GM12891 (cell line): Measurements from ENCODE around the gene NDOR1.

ENCODE experiments used
- DNase-seq: peaks from one replicate; pipeline ENCODE4 v3.0.0; 2011; ENCODE audit warnings: low spot score; ENCODE audit not compliant: insufficient read length
- FAIRE-seq: peaks from 2 replicates; lab custom pipeline; 2011; peaks lifted over from hg19 to GRCh38; lab: Jason Lieb, UNC
- PAX5 ChIP-seq: IDR thresholded peaks from 2 replicates; pipeline ENCODE4 v1.6.1; 2011; ENCODE audit warnings: low read length, moderate library complexity, mild to moderate bottlenecking; ENCODE audit not compliant: insufficient read depth, severe bottlenecking
- POLR2A ChIP-seq: IDR thresholded peaks from 2 replicates; pipeline ENCODE4 v1.6.1; 2011; ENCODE audit warnings: low read depth, low read length, control low read depth
- POLR2AphosphoS5 ChIP-seq: IDR thresholded peaks from 2 replicates; pipeline ENCODE4 v1.6.1; 2011; ENCODE audit warnings: low read depth, low read length, control low read depth
- POU2F2 ChIP-seq: IDR thresholded peaks from 2 replicates; pipeline ENCODE4 v1.6.1; 2011; ENCODE audit warnings: low read depth, mild to moderate bottlenecking, control low read depth, low read length, moderate library complexity
- SPI1 ChIP-seq: IDR thresholded peaks from 2 replicates; pipeline ENCODE4 v1.6.1; 2011; ENCODE audit warnings: low read depth, low read length, control low read depth
- TAF1 ChIP-seq: IDR thresholded peaks from 2 replicates; pipeline ENCODE4 v1.6.1; 2011; ENCODE audit warnings: low read depth, low read length, control low read depth

NDOR1 gene

DNA sequence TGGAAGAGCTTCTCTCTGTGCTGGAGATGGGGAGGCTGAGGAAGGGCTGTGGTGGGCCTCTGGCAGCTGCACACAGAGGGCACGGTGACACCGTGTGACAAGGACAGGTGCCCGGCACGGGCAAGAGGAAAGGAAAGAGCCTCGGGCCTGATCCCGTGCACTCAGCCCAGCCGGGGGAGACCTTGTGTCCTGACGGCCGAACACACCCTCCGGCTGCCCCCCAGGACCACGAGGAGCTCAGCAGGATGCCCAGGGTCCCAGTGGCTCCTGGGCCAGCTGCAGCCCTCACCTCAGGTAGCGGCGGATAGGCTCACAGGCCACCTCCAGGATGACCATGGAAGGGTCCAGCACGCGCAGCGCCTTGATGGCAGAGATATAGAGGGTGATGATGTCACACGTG is 22.7 kb upstream of the NDOR1 start:
- TF ChIP-seq POU2F2 (no peak), SPI1 (no peak), PAX5 (no peak), POLR2A (no peak), POLR2AphosphoS5 (no peak), TAF1 (no peak)
- no peak for DNase-seq
- no peak for FAIRE-seq

DNA sequence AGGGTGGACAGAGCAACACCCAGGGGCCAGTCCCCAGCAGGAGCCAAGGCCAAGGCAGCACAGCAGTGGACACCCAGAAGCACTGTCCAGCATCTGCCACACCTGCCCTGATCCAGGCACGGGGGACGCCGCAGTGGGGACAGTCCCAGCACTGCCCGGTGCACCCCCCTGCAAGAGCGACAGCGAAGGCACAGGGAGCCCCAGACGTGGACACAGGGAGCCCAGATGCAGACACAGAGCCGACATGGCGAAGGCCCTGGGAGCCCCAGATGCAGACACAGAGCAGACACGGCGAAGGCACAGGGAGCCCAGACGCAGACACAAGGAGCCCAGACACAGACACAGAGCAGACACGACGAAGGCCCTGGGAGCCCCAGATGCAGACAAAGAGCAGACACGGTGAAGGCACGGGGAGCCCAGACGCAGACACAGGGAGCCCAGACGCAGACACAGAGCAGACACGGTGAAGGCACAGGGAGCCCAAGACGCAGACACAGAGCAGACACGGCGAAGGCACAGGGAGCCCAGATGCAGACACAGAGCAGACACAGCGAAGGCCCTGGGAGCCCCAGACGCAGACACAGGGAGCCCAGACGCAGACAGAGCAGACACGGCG is 21.4 kb upstream of the NDOR1 start:
- no peak for FAIRE-seq
- TF ChIP-seq POLR2AphosphoS5: no peak
- no peak for TF ChIP-seq TAF1
- no peak for TF ChIP-seq PAX5
- TF ChIP-seq POU2F2: no peak
- no peak for TF ChIP-seq SPI1
- TF ChIP-seq POLR2A: no peak
- DNase-seq: no peak

DNA sequence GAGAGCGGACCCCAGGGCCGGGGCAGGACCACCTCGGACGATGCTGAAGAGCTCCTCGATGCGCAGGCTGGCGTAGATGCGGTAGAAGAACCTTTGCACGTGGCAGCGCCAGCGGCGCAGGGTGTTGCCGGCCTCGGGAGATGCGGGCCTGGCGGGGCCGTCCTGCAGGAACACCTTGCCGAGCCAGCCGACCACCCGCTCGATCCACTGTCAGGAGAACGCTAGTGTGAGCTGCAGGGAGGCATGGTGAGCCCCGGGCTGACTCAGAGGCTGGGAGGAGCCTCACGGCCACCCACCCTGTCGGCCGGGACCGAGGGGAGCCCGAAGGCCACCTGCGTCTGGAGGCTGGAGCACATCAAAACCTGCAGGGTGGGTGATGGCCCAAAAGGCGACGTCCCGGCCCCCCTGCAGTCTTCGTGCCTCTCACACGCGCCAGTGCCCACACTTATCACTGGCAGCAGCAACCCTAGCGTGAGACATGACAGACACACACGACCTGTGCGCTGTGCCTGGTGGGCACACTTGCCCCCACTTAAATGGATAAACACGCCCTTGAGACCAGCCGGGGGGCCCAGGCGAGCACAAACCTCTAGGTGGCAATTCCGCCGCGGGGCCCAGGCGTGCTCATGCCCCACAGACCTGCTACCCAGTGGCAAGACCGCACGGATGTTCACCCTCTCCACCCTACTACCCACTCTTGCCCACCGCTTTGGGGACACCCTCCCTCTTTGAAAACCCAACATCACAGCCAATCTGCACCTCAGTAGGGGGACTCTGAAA is 20.4 kb upstream of the NDOR1 start:
- DNase-seq (no peak), FAIRE-seq (no peak)
- TF ChIP-seq TAF1 (no peak), SPI1 (no peak), POU2F2 (no peak), POLR2AphosphoS5 (no peak), POLR2A (no peak), PAX5 (no peak)

DNA sequence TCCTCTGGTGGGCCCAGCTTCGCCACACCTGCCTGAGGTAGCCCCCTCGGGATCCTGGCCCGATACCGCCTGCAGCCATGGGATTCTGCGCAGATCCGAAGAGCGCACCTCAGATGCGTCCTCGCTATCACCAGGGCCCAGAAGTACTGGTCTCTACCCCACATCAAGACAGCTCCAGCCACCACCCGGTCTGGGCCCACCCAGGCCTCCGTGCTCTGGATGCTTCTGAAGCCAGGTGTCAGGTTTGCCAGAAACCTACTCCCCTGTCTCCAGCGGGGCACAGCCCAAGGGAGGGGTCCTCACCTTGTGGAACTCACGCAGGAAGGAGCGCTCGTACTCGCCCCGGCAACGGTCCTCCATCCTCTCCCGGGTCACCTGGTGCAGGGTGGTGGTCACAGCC is 19.6 kb upstream of the NDOR1 start:
- DNase-seq (no peak), FAIRE-seq (no peak)
- TF ChIP-seq PAX5 (no peak), TAF1 (no peak), POU2F2 (no peak), POLR2A (no peak)

DNA sequence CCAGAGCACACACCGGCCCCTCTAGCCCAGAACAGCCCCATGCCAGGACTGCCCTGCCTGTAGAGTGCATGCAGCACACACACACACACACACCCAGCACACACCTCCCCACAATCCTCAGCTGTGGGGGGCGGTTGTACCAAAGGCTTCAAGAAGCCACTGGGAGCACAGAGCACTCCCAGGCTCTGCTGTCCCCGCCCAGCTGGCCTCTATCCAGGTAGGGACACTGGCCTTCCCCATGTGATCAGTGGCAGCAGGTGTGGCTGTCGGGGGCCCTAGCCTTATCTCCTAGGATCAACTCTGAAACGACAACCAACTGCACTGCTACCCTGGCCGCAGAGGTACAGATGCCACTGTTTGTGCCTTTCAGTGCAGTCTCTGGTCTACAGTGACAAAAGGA is 19.1 kb upstream of the NDOR1 start:
- no peak for FAIRE-seq

DNA sequence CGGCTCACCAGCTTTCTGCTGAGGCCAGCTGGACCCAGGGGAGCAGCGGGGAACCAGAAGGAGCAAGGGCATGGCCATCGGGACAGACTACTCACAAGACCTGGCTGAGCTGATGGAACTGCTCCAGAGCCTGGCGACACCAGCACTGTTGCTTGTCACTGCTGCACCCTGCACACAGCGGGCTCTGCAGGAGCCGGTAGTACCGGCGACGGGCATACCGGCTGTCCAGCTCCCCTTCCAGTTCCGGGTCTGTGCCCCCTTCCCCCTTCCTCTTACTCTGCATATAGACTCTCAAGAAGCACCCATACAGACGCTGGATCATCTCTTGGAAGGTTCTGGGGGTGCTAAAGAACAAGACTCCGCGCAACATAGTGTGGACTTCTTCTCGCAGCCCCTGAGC is 18.1 kb upstream of the NDOR1 start:
- FAIRE-seq (no peak), DNase-seq (no peak)
- TF ChIP-seq PAX5 (no peak), TAF1 (no peak), POLR2A (no peak), POLR2AphosphoS5 (no peak), SPI1 (no peak), POU2F2 (no peak)

More for the DNA sequence above, 19.1 kb upstream of the NDOR1 start:
- TF ChIP-seq POU2F2 (no peak), POLR2AphosphoS5 (no peak), TAF1 (no peak)
- no peak for DNase-seq

DNA sequence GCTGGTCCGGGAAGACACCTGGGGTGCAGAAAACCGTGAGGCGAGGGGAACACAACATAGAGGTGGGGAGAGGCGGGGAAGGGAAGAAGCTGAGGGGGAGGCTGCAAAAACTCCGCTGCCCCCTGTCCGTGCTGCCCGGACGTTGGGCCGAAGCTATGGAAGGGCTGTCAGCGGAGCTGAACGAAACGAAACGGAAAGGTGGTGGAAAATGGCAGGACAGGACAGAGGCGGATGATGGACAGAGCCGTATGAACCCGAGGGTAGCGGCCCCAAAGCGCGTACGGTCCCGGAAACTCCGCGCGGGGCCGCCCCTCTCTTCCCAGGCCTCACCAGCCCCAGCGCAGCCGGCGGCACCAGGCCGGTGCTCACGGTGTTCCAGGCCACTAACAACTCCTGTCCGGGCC is 17.4 kb upstream of the NDOR1 start:
- TF ChIP-seq POLR2AphosphoS5 (no peak), PAX5 (no peak), TAF1 (no peak), POU2F2 (no peak), SPI1 (no peak), POLR2A (no peak)
- no peak for FAIRE-seq
- no peak for DNase-seq

DNA sequence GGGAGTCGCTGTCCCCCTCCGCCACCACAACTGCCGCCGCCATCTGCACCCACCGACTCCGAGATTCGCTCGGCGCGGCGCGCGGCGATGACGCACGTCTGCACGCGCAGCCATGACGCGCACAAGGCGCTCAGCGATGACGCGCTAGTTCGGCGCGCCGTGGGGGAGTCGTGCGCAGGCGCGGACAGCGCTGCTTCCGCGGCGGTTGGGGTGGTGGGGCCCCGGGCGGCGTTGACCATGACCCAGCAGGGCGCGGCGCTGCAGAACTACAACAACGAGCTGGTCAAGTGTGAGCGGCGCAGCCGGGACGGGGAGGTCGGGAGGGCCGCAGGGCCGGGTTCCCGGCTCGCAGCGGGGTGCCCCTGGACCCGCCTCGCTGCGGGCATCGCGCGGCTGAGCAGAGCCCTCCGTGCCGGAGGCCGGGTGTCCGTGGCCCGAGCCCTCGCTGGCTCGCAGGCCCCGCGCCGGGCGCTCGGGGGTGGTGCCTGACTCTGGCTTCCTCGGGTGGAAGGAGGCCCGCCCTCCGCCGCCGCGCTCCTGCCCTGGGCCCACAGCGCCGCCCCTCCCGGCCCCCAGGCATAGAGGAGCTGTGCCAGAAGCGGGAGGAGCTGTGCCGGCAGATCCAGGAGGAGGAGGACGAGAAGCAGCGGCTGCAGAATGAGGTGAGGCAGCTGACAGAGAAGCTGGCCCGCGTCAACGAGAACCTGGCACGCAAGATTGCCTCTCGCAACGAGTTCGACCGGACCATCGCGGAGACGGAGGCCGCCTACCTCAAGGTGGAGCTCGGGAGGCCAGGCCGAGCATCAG is 16.8 kb upstream of the NDOR1 start, which contains the start of the genes ANAPC2 and SSNA1:
Gene ANAPC2, minus strand, starts transcription at position 71 of the 807 bp plus-strand sequence. Its CDS starts 28 bp downstream, at position 43.
Gene SSNA1, plus strand, starts transcription at position 187 of the 807 bp plus-strand sequence. Its CDS starts 51 bp downstream, at position 238.
- peak; percentile 100 for FAIRE-seq
- DNase-seq: peak; percentile 97
- TF ChIP-seq POU2F2: no peak; the same call in 1 of the 2 replicates
- peak; percentile 79 for TF ChIP-seq TAF1
- TF ChIP-seq SPI1: no peak
- peak; percentile 79 for TF ChIP-seq POLR2A
- TF ChIP-seq PAX5: peak; percentile 46
- peak; percentile 84 for TF ChIP-seq POLR2AphosphoS5
